ENCODE results near the gene B3GNT3.
"Not testable (repeated sequence)": the region's sequence is repeated elsewhere in the genome, so short reads cannot be mapped to it uniquely, and the experiment has no call there.

B3GNT3 gene

GRCh38 chr19:17778968-17779929 lies 15.7 kb upstream of the B3GNT3 start:
- DNase-seq (ENCODE audit: low read depth in 2 of 2) = peak; percentile 27 to 52
- no peak overlapping the region for H3K4me3 ChIP-seq (replicated peaks in 1 of 2; ENCODE audit: low read depth in 2 of 2, low read length in 2 of 2)
- no peak for TF ChIP-seq CTCF (IDR thresholded peaks at IDR 0.05; ENCODE audit: low read depth, low read length)

GRCh38 chr19:17780781-17781180 lies 14.2 kb upstream of the B3GNT3 start:
- DNase-seq (ENCODE audit: low read depth in 2 of 2) = no peak
- TF ChIP-seq CTCF (IDR thresholded peaks at IDR 0.05; ENCODE audit: low read depth, low read length) = no peak
- H3K4me3 ChIP-seq (replicated peaks in 1 of 2; ENCODE audit: low read depth in 2 of 2, low read length in 2 of 2) = no peak overlapping the region

GRCh38 chr19:17783721-17784120 lies 11.2 kb upstream of the B3GNT3 start:
- H3K4me3 ChIP-seq (replicated peaks in 1 of 2; ENCODE audit: low read depth in 2 of 2, low read length in 2 of 2); DNase-seq (ENCODE audit: low read depth in 2 of 2): not testable (repeated sequence)

GRCh38 chr19:17784201-17785008 lies 10.5 kb upstream of the B3GNT3 start:
- H3K4me3 ChIP-seq (replicated peaks in 1 of 2; ENCODE audit: low read depth in 2 of 2, low read length in 2 of 2) = no peak overlapping the region
- peak; percentile 82 for TF ChIP-seq CTCF (IDR thresholded peaks at IDR 0.05; ENCODE audit: low read depth, low read length)
- DNase-seq (ENCODE audit: low read depth in 2 of 2) = peak; percentile 74 to 75

GRCh38 chr19:17787274-17787913 lies 7.5 kb upstream of the B3GNT3 start:
- no peak for TF ChIP-seq CTCF (IDR thresholded peaks at IDR 0.05; ENCODE audit: low read depth, low read length)
- no peak overlapping the region for H3K4me3 ChIP-seq (replicated peaks in 1 of 2; ENCODE audit: low read depth in 2 of 2, low read length in 2 of 2)
- DNase-seq (ENCODE audit: low read depth in 2 of 2) = no peak

- DNase-seq (ENCODE audit: low read depth in 2 of 2) = no peak
- no peak overlapping the region for H3K4me3 ChIP-seq (replicated peaks in 1 of 2; ENCODE audit: low read depth in 2 of 2, low read length in 2 of 2)
- no peak for TF ChIP-seq CTCF (IDR thresholded peaks at IDR 0.05; ENCODE audit: low read depth, low read length)
Observed at GRCh38 chr19:17788632-17789031, 6.3 kb upstream of the B3GNT3 start.

Measured in cardiac fibroblast (primary cell).